Stomach smooth muscle (tissue), 2 donors: ENCODE measurements around the gene HGF.

Experiments
- H3K27ac ChIP-seq: one replicate; pipeline ENCODE4 v1.7.0; 2013; ENCODE audit warnings: mild to moderate bottlenecking, low read length, inconsistent platforms
- H3K27me3 ChIP-seq, 2 donors: one replicate each; pipeline ENCODE4 v1.7.0; 2013; ENCODE audit warnings: low read length in 2 of 2; ENCODE audit not compliant: insufficient read depth in 2 of 2, control insufficient read depth in 1 of 2
- H3K36me3 ChIP-seq, 2 donors: one replicate each; pipeline ENCODE4 v1.7.0; 2013; ENCODE audit warnings: low read length in 2 of 2; ENCODE audit not compliant: control insufficient read depth in 2 of 2, insufficient read depth in 2 of 2
- H3K4me1 ChIP-seq: one replicate; pipeline ENCODE4 v1.7.0; 2013; ENCODE audit warnings: low read length; ENCODE audit not compliant: control insufficient read depth, insufficient read depth
- H3K4me3 ChIP-seq, 2 donors: one replicate each; pipeline ENCODE4 v1.7.0; 2013; ENCODE audit warnings: low read length in 2 of 2
- H3K9ac ChIP-seq, 2 donors: one replicate each; pipeline ENCODE4 v1.7.0; 2013; ENCODE audit warnings: low read length in 2 of 2, mild to moderate bottlenecking in 1 of 2
- H3K9me3 ChIP-seq, 2 donors: one replicate each; pipeline ENCODE4 v1.7.0; 2013; ENCODE audit warnings: low read length in 2 of 2; ENCODE audit not compliant: control insufficient read depth in 2 of 2
- donor health status: healthy.
- donor health status: Pancreatic carcinoma.

Gene HGF

GRCh38 chr7:81719865-81720264 lies 50.0 kb downstream of the HGF start:
- Histone ChIP-seq H3K27ac (no peak overlapping the region), H3K27me3 (no peaks in the 10 kb centered on the region), H3K36me3 (no peaks in the 10 kb centered on the region), H3K4me1 (no peaks in the 10 kb centered on the region), H3K9me3 (no peaks in the 10 kb centered on the region), H3K9ac (no peak overlapping the region), H3K4me3 (no peak overlapping the region)

- no peaks in the 10 kb centered on the region for H3K4me1 ChIP-seq
- no peaks in the 10 kb centered on the region for H3K36me3 ChIP-seq
- H3K9ac ChIP-seq, result no peak overlapping the region
- no peak overlapping the region for H3K4me3 ChIP-seq
- H3K27me3 ChIP-seq, result no peaks in the 10 kb centered on the region
- no peak overlapping the region for H3K27ac ChIP-seq
- no peaks in the 10 kb centered on the region for H3K9me3 ChIP-seq
Observed at GRCh38 chr7:81715984-81716588, 53.8 kb downstream of the HGF start.

DNA sequence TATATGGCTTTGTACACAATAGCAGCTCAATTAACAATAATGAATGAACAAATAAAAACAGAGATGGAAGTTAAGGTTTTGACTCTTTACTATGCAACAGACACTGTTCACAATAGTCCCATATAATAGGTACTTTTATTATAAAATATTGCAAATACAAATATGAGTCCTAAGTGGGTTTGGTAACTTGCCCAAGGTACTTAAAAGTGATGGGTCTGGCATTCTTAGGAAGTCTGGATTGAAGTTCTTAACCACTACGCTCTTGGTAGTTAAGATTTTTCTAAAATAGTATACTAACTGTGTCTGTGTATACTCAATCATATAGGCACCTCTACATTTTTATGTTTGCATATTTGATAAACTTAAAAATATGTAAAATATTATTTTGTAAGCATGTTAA lies 55.5 kb downstream of the HGF start:
- Histone ChIP-seq H3K4me3 (no peak overlapping the region), H3K9ac (no peak overlapping the region), H3K27me3 (no peaks in the 10 kb centered on the region), H3K36me3 (no peaks in the 10 kb centered on the region), H3K4me1 (no peaks in the 10 kb centered on the region), H3K9me3 (no peaks in the 10 kb centered on the region), H3K27ac (no peak overlapping the region)

- Histone ChIP-seq H3K9ac (no peak overlapping the region), H3K4me1 (no peaks in the 10 kb centered on the region), H3K4me3 (no peak overlapping the region), H3K36me3 (no peaks in the 10 kb centered on the region), H3K9me3 (no peaks in the 10 kb centered on the region), H3K27ac (no peak overlapping the region), H3K27me3 (no peaks in the 10 kb centered on the region)
Observed at GRCh38 chr7:81710751-81711150, 59.1 kb downstream of the HGF start.

- H3K4me3 ChIP-seq, result no peak overlapping the region
- H3K27me3 ChIP-seq, result no peaks in the 10 kb centered on the region
- no peaks in the 10 kb centered on the region for H3K36me3 ChIP-seq
- no peaks in the 10 kb centered on the region for H3K4me1 ChIP-seq
- no peak overlapping the region for H3K9ac ChIP-seq
- no peaks in the 10 kb centered on the region for H3K9me3 ChIP-seq
- no peak overlapping the region for H3K27ac ChIP-seq
Observed at GRCh38 chr7:81709836-81710235, 60.0 kb downstream of the HGF start.

DNA sequence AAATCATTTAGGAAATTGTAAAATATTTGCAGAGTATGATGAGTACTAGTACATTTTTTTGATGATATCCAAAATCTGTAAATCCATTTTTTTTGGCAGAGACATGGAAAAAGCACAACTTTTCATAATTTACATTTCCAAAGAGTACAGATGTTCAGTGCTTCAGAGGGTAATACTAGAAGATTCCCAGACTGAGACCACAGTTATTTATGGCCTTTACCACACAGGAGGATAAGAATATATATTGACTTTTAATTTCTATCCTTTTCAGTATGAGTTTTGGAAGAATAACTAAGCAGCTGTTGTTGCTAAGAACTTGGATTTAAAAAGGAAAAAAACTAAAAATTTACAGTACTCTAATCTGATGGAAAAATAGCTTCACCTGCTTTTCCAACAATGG lies 61.9 kb downstream of the HGF start:
- H3K27me3 ChIP-seq, result no peaks in the 10 kb centered on the region
- no peaks in the 10 kb centered on the region for H3K9me3 ChIP-seq
- H3K4me1 ChIP-seq, result no peaks in the 10 kb centered on the region
- no peak overlapping the region for H3K4me3 ChIP-seq
- H3K9ac ChIP-seq, result no peak overlapping the region
- no peak overlapping the region for H3K27ac ChIP-seq
- no peaks in the 10 kb centered on the region for H3K36me3 ChIP-seq

- Histone ChIP-seq H3K4me3 (no peak overlapping the region), H3K27ac (no peak overlapping the region), H3K27me3 (no peaks in the 10 kb centered on the region), H3K4me1 (no peaks in the 10 kb centered on the region), H3K9me3 (no peaks in the 10 kb centered on the region), H3K36me3 (no peaks in the 10 kb centered on the region), H3K9ac (no peak overlapping the region)
Observed at GRCh38 chr7:81707196-81707595, 62.7 kb downstream of the HGF start.

DNA sequence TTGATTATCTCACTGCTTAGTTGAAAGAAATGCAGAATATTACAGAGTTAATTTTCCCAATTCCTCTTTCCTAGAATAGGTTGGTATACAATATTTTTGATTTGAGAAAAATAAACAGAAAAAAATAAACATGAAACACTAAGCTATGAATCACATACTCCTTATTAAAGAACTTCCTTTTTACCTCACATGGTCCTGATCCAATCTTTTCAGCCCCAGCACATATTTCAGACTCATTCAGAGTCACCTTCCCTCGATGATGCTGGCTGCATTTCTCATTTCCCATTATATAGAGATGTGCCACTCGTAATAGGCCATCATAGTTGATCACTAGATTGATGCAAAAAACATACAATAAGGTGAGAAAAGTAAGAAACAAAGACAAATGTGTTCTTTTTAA lies 64.6 kb downstream of the HGF start:
- no peak overlapping the region for H3K27ac ChIP-seq

DNA sequence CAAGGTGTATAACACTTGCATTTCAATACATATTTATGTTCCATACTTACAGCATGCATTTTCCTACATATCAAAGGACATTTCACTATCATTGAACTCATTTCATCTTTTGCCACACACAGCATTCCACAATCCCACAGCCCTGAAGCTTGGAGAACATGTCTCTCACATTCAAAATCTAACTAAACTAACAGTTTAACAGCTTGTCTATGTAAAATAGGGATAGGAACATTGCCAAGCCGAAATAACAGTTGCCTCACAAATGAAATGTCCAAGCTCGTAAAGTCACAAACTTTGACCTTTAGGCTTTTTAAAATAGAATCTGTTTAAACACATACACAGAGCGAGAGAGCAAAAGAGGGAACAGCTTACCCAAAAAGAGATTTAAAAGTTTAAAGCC lies 65.3 kb downstream of the HGF start:
- no peaks in the 10 kb centered on the region for H3K36me3 ChIP-seq
- H3K4me3 ChIP-seq, result no peak overlapping the region
- H3K9me3 ChIP-seq, result no peaks in the 10 kb centered on the region
- no peaks in the 10 kb centered on the region for H3K27me3 ChIP-seq
- no peak overlapping the region for H3K9ac ChIP-seq
- H3K4me1 ChIP-seq, result no peaks in the 10 kb centered on the region
- H3K27ac ChIP-seq, result no peak overlapping the region

More for the DNA sequence above, 64.6 kb downstream of the HGF start:
- Histone ChIP-seq H3K9me3 (no peaks in the 10 kb centered on the region), H3K36me3 (no peaks in the 10 kb centered on the region), H3K4me3 (no peak overlapping the region), H3K27me3 (no peaks in the 10 kb centered on the region), H3K4me1 (no peaks in the 10 kb centered on the region), H3K9ac (no peak overlapping the region)

GRCh38 chr7:81698965-81699364 lies 70.9 kb downstream of the HGF start:
- H3K9me3 ChIP-seq, result no peaks in the 10 kb centered on the region
- no peaks in the 10 kb centered on the region for H3K4me1 ChIP-seq
- H3K9ac ChIP-seq, result no peak overlapping the region
- H3K4me3 ChIP-seq, result no peak overlapping the region
- no peaks in the 10 kb centered on the region for H3K36me3 ChIP-seq
- no peak overlapping the region for H3K27ac ChIP-seq
- no peaks in the 10 kb centered on the region for H3K27me3 ChIP-seq

DNA sequence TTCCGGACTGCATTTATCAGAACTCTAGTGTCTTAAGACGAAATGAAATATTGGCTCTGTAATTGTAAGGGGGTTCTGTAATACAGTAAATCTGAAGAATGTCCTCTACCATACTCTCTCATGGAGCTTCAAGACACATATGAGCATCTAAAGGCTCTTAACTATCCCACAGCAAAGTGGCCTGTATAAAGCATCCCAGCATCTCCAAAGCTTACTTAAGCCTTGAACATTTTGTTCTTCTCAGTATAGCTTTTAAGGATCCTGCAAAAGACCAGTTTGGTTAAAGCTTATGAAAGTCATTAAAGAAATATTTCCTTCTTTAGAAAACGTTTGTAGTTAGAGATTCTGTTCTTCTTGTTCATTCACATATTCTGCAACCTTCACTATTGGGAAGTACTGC lies 75.1 kb downstream of the HGF start:
- H3K36me3 ChIP-seq, result no peaks in the 10 kb centered on the region
- no peak overlapping the region for H3K9ac ChIP-seq
- no peaks in the 10 kb centered on the region for H3K27me3 ChIP-seq
- H3K9me3 ChIP-seq, result no peaks in the 10 kb centered on the region
- H3K27ac ChIP-seq, result no peak overlapping the region
- H3K4me1 ChIP-seq, result no peaks in the 10 kb centered on the region
- H3K4me3 ChIP-seq, result no peak overlapping the region
